GM15510 (cell line): ENCODE results near the gene SMAD9.

ENCODE experiments used
- POLR2A ChIP-seq: IDR thresholded peaks from 3 replicates; pipeline ENCODE4 v1.6.1; 2011; ENCODE audit warnings: borderline replicate concordance; ENCODE audit not compliant: insufficient read length; ENCODE audit errors: extremely low read depth

Gene SMAD9

DNA sequence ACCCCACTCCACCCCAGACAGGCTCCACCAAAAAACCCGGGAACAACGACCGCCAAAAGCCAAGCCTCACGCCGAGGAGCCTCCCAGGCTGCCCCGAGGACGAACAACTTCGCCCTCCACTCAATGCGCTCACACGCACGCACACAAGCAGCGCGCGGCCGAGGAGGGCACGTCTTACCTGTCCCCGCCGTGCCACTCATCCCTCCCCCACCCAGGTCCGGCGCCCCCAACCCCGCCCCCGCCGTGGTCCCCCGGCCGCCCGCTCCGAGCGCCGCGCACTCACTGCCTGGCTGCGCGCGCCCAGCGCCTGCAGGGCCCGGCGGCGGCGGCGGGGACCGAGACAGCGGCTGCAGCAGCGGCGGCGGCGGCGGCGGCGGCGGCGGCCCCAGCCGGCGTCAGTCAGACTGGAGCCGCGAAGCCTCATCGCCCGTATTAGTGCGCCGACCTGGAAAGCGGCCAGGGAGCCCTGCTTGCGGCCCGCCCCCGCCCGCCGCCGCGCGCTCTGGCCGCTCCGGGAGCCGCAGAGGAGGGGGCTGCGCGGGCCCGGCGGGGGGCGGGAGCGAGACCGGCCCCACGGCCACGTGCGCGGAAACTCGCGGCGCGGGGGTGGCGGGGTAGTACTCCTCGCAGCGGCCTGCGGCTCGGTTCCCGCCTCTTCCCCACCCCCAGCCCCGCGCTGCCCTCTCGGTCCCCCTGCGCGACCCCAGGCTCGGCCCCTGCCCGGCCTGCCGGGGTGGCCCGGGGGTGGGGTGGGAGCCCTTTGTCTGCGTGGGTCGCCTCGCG, at the start of gene SMAD9:
Gene SMAD9 (minus strand): TSS at position 406 of the 783 bp plus-strand sequence. CDS start 40,549 bp downstream, outside the sequence.
- no peak for TF ChIP-seq POLR2A

GRCh38 chr13:36966404-36966803, 46.4 kb upstream of the SMAD9 start:
- TF ChIP-seq POLR2A = no peak

DNA sequence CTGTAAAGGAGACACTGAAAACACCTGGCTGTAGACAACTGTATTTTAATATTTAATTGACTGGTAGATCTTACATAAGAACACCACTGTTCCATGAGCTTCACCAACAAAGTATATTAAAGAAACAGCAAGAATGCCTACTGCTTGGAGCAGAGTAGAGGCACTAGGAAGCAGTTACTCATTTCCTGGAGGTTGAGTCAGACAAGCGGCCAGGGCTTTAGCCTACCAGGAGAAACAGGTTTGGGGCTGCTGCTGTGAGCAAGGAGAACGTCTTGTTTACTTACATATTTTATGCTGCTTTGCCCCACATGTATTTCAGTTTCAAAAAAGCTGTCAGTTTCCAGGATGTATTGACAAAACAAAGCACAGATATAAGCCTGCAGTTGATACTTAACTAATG, 45.7 kb upstream of the SMAD9 start:
- no peak for TF ChIP-seq POLR2A

DNA sequence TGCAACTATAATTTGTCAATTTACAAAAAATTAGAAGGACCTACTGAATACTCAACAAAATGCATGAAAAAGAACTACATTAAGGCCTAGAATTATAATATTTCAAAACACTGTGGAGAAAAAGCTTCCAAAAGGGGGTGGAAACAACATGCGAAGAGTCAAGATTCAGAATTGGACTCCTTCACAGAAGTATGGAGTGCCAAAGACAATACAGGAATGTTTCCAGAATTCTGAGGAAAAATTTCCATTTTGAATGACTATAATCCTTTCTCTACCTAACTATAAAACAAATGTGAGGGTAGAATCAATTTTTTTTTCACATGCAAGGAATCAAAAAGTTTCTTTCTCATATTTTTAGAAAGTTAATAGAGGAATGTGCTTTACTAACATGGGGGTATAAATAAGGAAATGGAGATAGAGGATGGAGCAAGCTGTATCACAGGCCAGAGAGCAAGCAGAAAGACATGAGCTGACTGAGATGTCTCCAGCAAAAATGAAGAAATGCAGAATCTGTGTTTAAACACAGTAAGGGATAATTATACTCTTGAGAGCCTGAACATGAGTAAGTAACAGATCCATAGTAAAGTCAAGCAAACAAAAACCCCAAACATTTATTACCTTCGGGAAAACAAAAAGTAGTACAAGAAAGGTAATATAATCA, 39.5 kb upstream of the SMAD9 start:
- TF ChIP-seq POLR2A = no peak

DNA sequence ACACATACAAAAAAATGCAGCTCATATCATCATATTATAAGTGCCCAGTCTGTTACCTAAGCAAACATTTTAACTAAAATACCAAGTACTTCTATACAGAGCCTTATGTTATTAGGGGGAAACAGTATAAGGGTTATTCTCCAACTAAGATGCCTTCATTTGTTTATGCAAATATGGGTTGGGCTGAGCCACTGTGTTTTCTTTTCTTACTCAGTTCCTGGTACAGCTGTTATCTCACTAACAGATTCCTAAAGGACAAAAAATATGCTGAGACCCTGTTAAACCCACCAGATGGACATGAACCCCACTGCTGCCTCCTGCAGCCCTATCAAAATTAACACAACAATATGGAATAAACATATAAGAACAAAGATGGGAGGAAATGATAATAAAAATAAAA, 34.5 kb upstream of the SMAD9 start:
- no peak for TF ChIP-seq POLR2A

DNA sequence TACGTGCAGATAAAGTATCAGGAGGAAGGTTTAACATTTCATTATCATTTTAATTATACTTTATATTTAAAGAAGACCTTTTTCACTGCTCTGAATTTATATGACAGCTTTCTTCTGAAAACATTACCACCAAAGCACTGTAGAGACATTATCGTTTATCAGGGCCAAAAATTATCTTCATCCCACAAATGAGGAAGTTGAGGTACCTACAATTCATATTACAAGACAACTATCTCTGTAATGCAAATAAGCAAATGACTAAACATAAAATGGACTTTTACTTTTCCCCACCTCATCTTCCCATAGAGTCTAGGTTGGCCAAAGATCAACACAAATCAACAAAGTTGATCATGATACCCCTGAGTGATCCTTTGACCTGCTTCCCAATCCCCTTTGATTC, 30.9 kb upstream of the SMAD9 start:
- no peak for TF ChIP-seq POLR2A

GRCh38 chr13:36950330-36950729, 30.3 kb upstream of the SMAD9 start:
- TF ChIP-seq POLR2A = no peak

DNA sequence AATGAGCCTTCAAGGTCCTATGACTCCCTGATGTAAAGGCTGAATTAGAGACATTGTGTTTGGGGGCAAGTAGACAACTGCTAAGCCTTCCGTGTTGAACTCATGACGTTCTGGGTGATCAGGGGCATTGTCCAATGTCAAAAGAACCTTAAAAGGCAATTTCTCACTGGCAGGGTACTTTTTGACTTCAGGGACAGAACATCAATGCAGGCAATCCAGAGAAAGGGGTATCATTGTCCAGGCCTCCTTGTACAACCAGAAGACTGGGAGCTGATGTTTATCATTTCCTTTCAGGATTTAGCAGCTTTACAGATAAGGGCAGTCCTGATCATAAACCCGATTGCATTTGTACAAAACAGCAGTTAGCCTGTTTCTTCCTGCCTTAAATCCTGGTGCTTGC, 25.0 kb upstream of the SMAD9 start:
- TF ChIP-seq POLR2A = no peak

GRCh38 chr13:36925603-36926002, 5.6 kb upstream of the SMAD9 start:
- TF ChIP-seq POLR2A = no peak

- no peak for TF ChIP-seq POLR2A
These were observed 4.0 kb upstream of the SMAD9 start for GRCh38 chr13:36924001-36924400.

- TF ChIP-seq POLR2A = no peak
These were observed 1.7 kb upstream of the SMAD9 start for GRCh38 chr13:36921631-36922301.

DNA sequence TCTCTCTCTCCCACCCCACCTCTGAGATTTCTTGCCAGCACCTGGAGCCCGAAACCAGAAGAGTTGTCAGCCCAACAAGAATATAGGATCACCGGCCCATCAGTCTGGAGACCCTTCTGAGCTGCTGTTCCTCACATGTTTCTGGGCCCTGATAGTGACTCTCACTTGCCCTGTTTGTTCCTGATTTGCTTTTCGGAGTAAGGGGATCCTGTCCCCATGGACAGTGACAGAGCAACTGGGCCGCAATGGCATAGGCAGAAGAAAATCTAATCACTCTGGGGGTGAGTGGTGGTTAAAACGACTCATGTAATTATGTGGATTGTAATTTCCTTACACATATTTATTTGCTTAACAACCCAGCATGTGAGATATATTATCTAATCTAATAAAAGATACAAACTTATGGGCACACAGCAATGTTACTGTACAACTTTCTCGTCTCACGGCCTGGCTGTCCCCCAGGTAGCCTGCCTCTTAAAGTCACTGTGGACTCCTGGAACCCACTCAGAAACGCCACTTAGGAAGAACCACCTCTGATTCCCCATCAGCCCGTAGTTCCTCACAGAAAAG, 663 bp upstream of the SMAD9 start:
- TF ChIP-seq POLR2A = no peak

DNA sequence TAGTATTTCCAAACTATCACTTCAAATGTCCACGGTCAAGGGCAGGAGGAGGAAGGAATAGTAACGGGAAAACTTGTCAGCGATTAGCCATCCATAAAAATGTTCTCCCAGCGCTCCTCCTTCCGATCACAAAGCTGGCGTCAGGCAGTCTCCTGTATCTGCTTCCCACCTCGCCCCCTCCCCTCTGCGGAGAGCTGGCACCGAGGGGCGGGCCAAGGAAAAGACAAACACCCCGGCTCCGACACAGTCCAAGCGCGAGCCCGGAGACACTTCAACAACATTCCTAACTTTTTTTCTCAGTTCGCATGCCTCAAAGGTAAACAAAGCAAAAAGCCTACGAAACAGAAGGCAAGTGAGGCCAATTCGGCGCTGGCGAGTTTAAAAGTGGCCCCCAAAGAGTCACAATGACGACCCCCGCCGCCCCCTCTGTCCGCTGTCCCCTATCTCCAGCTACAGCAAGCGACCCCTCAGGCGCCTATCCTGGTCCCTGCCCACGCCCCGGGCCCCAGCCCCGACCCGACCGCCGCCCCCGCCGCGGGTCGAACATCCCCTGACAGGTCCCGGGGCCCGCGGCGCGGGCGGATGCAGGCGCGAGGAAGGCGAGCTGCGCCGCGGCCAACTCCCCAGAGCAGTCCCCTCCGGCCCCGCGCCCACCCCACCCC, 736 bp downstream of the SMAD9 start:
- no peak for TF ChIP-seq POLR2A

- no peak for TF ChIP-seq POLR2A
These were observed 1.5 kb downstream of the SMAD9 start for GRCh38 chr13:36918246-36919131.
